Muscle of leg (tissue), 9 donors: ENCODE measurements around the gene SLC22A5. TPM values are rescaled to one million over a fixed set of nuclear protein-coding genes. Genes with fewer than 3 reads are reported as not detected.

Source experiments
- polyA plus RNA-seq, 8 donors: library from polyadenylated mRNA; unstranded; fragments of 120-200 nt; gene quantifications; one replicate each; pipeline versions ENCODE4 v1.2.1 to v1.2.3, GENCODE V29; 2013; ENCODE audit warnings: inconsistent platforms in 1 of 8, low replicate concordance in 1 of 8; ENCODE audit not compliant: insufficient read length in 8 of 8, insufficient read depth in 1 of 8
- total RNA-seq: library from RNA; stranded (reverse); fragments of 120-200 nt; gene quantifications from one replicate; pipeline ENCODE4 v1.2.4, GENCODE V29; 2013

Gene SLC22A5
- total and polyA plus RNA-seq, 9 donors, result 3.7 to 8.9 (median 6.4) TPM

Other genes starting within 250 kb of the SLC22A5 start
- 56.1 TPM for gene P4HA2, start 141.9 kb upstream of the SLC22A5 start, total RNA-seq
- 10 to 100 TPM; 40.7 to 71.3 (median 50.3) TPM for gene P4HA2, start 141.9 kb upstream of the SLC22A5 start, polyA plus RNA-seq
- gene PDLIM4, start 112.0 kb upstream of the SLC22A5 start, total RNA-seq, result 29.7 TPM
- gene PDLIM4, start 112.0 kb upstream of the SLC22A5 start, polyA plus RNA-seq, result 10 to 100 TPM; 39.7 to 84.3 (median 61.0) TPM
- 2.7 TPM for gene SLC22A4, start 75.3 kb upstream of the SLC22A5 start, total RNA-seq
- gene SLC22A4, start 75.3 kb upstream of the SLC22A5 start, polyA plus RNA-seq, result 1 to 10 TPM; 2.7 to 4.5 (median 3.0) TPM
- gene IRF1, start 121.1 kb downstream of the SLC22A5 start, total RNA-seq, result 3.7 TPM
- 10 to 100 TPM in 2 of 8 donors, 1 to 10 TPM in 6; 8.6 to 12.8 (median 9.0) TPM for gene IRF1, start 121.1 kb downstream of the SLC22A5 start, polyA plus RNA-seq
- not detected for gene IL5, start 173.8 kb downstream of the SLC22A5 start, total RNA-seq
- gene IL5, start 173.8 kb downstream of the SLC22A5 start, polyA plus RNA-seq, result under 1 TPM in 1 of 8 donors, not detected in 7; 0.45 TPM
- 16.9 TPM for gene RAD50, start 187.3 kb downstream of the SLC22A5 start, total RNA-seq
- 10 to 100 TPM; 14.1 to 29.1 (median 22.2) TPM for gene RAD50, start 187.3 kb downstream of the SLC22A5 start, polyA plus RNA-seq